Measurements from ENCODE around the gene RTN4RL1.

The RTN4RL1 gene

DNA sequence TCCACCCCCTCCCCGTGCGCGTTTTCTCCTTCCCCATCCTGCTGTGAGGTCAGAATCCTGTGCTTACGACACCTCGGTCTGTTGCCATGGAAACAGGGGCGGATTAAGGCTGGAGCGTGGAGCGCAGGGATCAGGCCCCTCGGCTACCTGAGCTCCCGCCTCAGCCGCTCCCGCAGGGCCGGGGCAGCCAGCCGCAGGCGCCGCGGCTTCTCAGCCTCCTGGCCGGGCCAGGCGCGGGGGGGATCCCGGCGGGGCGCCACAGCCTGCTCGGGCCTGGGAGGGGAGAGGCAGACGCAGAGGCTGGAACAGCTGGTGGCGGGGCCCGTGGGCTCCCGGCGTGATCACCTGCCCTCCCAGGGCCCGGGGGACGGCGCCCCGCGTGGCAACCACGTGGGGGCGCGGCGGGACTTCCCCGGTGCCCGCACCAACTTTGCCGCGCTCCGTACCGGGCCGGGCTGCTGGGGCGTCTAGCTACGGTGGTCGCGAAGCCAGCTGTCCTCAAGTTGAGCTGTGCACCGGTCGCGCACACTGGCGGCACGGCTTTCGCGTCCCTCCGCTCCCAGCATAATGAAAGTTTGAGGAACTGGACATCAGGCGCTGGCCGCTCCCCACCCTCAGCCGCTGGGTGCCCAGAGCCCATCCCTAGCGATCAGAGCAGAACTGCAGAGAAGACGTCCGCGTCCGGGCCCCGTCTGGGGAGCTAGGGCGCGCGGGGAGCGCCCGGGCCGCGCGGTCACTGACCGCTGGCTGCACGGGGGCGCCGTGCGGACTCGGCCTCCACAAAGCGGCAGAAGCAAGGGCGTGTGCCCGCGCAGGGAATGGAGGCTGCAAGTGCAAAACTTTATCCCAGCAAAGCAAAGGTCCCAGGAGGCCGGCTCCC is 1.2 kb downstream of the RTN4RL1 start (continued):
- TF ChIP-seq, protein P1, sequence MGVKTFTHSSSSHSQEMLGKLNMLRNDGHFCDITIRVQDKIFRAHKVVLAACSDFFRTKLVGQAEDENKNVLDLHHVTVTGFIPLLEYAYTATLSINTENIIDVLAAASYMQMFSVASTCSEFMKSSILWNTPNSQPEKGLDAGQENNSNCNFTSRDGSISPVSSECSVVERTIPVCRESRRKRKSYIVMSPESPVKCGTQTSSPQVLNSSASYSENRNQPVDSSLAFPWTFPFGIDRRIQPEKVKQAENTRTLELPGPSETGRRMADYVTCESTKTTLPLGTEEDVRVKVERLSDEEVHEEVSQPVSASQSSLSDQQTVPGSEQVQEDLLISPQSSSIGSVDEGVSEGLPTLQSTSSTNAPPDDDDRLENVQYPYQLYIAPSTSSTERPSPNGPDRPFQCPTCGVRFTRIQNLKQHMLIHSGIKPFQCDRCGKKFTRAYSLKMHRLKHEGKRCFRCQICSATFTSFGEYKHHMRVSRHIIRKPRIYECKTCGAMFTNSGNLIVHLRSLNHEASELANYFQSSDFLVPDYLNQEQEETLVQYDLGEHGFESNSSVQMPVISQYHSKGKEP (tag by site-specific recombination; IDR thresholded peaks at IDR 0.05): no peak
- TF ChIP-seq GLI4 (tag by site-specific recombination; IDR thresholded peaks at IDR 0.05) (no peak), ZNF138 (tag by site-specific recombination; IDR thresholded peaks at IDR 0.05; ENCODE audit: borderline replicate concordance) (no peak), HOXA7 (CRISPR knock-in tag; IDR thresholded peaks at IDR 0.05; ENCODE audit: borderline replicate concordance) (no peak), ZNF292 (tag by site-specific recombination; IDR thresholded peaks at IDR 0.05; ENCODE audit: borderline replicate concordance, low read depth) (no peak), ZFHX2 (tag by site-specific recombination; conservative IDR thresholded peaks at IDR 0.05) (peak; percentile 21; the same call in 1 of the 2 replicates), ZNF560 (tag by site-specific recombination; IDR thresholded peaks at IDR 0.05; ENCODE audit: borderline replicate concordance) (no peak), ZNF394 (tag by site-specific recombination; IDR thresholded peaks at IDR 0.05; ENCODE audit: borderline replicate concordance) (no peak), ZNF76 (tag by site-specific recombination; IDR thresholded peaks at IDR 0.05; ENCODE audit: borderline replicate concordance, low read depth) (peak; percentile 9; the same call in 1 of the 2 replicates), MEIS1 (CRISPR knock-in tag; IDR thresholded peaks at IDR 0.05; ENCODE audit: borderline replicate concordance) (no peak), ZNF624 (tag by site-specific recombination; IDR thresholded peaks at IDR 0.05) (no peak), ZNF350 (tag by site-specific recombination; IDR thresholded peaks at IDR 0.05) (no peak), ZNF777 (tag by site-specific recombination; IDR thresholded peaks at IDR 0.05; ENCODE audit: borderline replicate concordance) (0 out of 2 replicates have a peak, but pooled peaks have one; percentile 14), ZNF121 (tag by site-specific recombination; IDR thresholded peaks at IDR 0.05) (no peak), ZBTB11 (tag by site-specific recombination; conservative IDR thresholded peaks at IDR 0.05; ENCODE audit: low read depth) (no peak), SETDB1 (IDR thresholded peaks at IDR 0.05; ENCODE audit: insufficient read length, low read length) (no peak), ZNF449 (tag by site-specific recombination; IDR thresholded peaks at IDR 0.05) (peak; percentile 5; the same call in 1 of the 2 replicates), ZBTB8A (tag by site-specific recombination; IDR thresholded peaks at IDR 0.05) (no peak; the same call in 1 of the 2 replicates), ZNF585B (tag by site-specific recombination; IDR thresholded peaks at IDR 0.05) (no peak), ZNF19 (tag by site-specific recombination; IDR thresholded peaks at IDR 0.05; ENCODE audit: low read depth) (no peak), ZNF658 (tag by site-specific recombination; IDR thresholded peaks at IDR 0.05) (no peak), ZNF677 (tag by site-specific recombination; IDR thresholded peaks at IDR 0.05) (no peak)
- TF ChIP-seq, protein P2, sequence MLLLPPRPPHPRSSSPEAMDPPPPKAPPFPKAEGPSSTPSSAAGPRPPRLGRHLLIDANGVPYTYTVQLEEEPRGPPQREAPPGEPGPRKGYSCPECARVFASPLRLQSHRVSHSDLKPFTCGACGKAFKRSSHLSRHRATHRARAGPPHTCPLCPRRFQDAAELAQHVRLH (tag by site-specific recombination; IDR thresholded peaks at IDR 0.05): no peak
- TF ChIP-seq, protein P3, sequence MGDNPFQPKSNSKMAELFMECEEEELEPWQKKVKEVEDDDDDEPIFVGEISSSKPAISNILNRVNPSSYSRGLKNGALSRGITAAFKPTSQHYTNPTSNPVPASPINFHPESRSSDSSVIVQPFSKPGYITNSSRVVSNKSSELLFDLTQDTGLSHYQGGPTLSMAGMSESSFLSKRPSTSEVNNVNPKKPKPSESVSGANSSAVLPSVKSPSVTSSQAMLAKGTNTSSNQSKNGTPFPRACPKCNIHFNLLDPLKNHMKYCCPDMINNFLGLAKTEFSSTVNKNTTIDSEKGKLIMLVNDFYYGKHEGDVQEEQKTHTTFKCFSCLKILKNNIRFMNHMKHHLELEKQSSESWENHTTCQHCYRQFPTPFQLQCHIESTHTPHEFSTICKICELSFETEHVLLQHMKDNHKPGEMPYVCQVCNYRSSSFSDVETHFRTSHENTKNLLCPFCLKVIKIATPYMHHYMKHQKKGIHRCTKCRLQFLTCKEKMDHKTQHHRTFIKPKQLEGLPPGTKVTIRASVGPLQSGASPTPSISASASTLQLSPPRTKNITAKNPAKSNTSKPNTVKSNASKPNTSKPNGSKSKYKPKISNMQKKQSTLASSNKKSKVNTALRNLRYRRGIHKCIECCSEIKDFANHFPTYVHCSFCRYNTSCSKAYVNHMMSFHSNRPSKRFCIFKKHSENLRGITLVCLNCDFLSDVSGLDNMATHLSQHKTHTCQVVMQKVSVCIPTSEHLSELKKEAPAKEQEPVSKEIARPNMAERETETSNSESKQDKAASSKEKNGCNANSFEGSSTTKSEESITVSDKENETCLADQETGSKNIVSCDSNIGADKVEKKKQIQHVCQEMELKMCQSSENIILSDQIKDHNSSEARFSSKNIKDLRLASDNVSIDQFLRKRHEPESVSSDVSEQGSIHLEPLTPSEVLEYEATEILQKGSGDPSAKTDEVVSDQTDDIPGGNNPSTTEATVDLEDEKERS (tag by site-specific recombination; IDR thresholded peaks at IDR 0.05): no peak
- TF ChIP-seq, protein P4, sequence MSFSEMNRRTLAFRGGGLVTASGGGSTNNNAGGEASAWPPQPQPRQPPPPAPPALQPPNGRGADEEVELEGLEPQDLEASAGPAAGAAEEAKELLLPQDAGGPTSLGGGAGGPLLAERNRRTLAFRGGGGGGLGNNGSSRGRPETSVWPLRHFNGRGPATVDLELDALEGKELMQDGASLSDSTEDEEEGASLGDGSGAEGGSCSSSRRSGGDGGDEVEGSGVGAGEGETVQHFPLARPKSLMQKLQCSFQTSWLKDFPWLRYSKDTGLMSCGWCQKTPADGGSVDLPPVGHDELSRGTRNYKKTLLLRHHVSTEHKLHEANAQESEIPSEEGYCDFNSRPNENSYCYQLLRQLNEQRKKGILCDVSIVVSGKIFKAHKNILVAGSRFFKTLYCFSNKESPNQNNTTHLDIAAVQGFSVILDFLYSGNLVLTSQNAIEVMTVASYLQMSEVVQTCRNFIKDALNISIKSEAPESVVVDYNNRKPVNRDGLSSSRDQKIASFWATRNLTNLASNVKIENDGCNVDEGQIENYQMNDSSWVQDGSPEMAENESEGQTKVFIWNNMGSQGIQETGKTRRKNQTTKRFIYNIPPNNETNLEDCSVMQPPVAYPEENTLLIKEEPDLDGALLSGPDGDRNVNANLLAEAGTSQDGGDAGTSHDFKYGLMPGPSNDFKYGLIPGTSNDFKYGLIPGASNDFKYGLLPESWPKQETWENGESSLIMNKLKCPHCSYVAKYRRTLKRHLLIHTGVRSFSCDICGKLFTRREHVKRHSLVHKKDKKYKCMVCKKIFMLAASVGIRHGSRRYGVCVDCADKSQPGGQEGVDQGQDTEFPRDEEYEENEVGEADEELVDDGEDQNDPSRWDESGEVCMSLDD (tag by site-specific recombination; IDR thresholded peaks at IDR 0.05): no peak

Data from HEK293 (cell line).